ENCODE data around the gene TLNRD1. TPM values are rescaled to one million over a fixed set of nuclear protein-coding genes. Genes with fewer than 3 reads are reported as not detected.

Gene TLNRD1
- total RNA-seq, 1 experiment from 2014 or later, result 19.3 TPM

- no peak overlapping the region for H3K56ac ChIP-seq (ENCODE audit: insufficient read length, low read depth, low read length)
- H2AK5ac ChIP-seq (ENCODE audit: insufficient read length, low read length), result no peak overlapping the region
- no peak for DNase-seq
- Mint-ChIP-seq H3K27ac (no peak overlapping the region), H3K36me3 (ENCODE audit: insufficient read depth in 1 of 3, low read depth in 3 of 3) (peaks cover 12 to 44% (median 31%) of the 10 kb centered on the region in 3 experiments; a peak in 6 of 7 replicates), H3K4me1 (peaks cover 42 to 51% of the 10 kb centered on the region in 2 experiments), H3K9me3 (no peaks in the 10 kb centered on the region), H3K27me3 (ENCODE audit: low read depth) (no peaks in the 10 kb centered on the region), H3K4me3 (no peak overlapping the region)
- H3K14ac ChIP-seq (ENCODE audit: insufficient read depth, low read length), result no peak overlapping the region
- peaks cover 5% of the 10 kb centered on the region; the same call in 1 of the 2 replicates for H3K4me1 ChIP-seq (ENCODE audit: insufficient read depth, low read length)
- H2BK5ac ChIP-seq (ENCODE audit: insufficient read length, low read length), result no peak overlapping the region
- peaks cover 6% of the 10 kb centered on the region for H3K79me1 ChIP-seq (ENCODE audit: insufficient read depth, low read depth, low read length, poor library complexity, severe bottlenecking)
- no peaks in the 10 kb centered on the region for H3K23me2 ChIP-seq (ENCODE audit: insufficient read length, low read depth, low read length, poor library complexity, severe bottlenecking)
- peaks cover 7% of the 10 kb centered on the region; the same call in 1 of the 2 replicates for H3K79me2 ChIP-seq (ENCODE audit: insufficient read depth, low read length)
- no peak overlapping the region for H3K23ac ChIP-seq (ENCODE audit: insufficient read length, low read depth, low read length)
- H2BK15ac ChIP-seq (ENCODE audit: low read depth, low read length), result no peak overlapping the region
- H2BK120ac ChIP-seq (ENCODE audit: low read depth, low read length, poor library complexity, severe bottlenecking), result no peak overlapping the region
- no peak overlapping the region for H3K18ac ChIP-seq (ENCODE audit: insufficient read length, low read depth, low read length)
- H2AFZ ChIP-seq (ENCODE audit: low read length), result no peak overlapping the region
- no CpG with 5 or more reads among the region's 4 CpGs for WGBS (ENCODE audit: extremely low coverage, insufficient read length, low lambda C conversion rate)
- H4K20me1 ChIP-seq (ENCODE audit: control insufficient read depth, insufficient read depth, insufficient read length), result no peaks in the 10 kb centered on the region
- no peak for TF ChIP-seq CTCF (conservative IDR thresholded peaks at IDR 0.05)
- no peak overlapping the region for H4K8ac ChIP-seq (replicated peaks; ENCODE audit: insufficient read length, low read depth, low read length)
- no peak overlapping the region for H4K5ac ChIP-seq (ENCODE audit: insufficient read length, low read depth, low read length)
- no peak overlapping the region for H3T11ph ChIP-seq (ENCODE audit: low read length)
- no peak overlapping the region for H2BK20ac ChIP-seq (ENCODE audit: low read depth, low read length, poor library complexity, severe bottlenecking)
- no peaks in the 10 kb centered on the region for H3K9me3 ChIP-seq (ENCODE audit: control insufficient read depth, low read depth, low read length)
- H3K27ac ChIP-seq (ENCODE audit: insufficient read length, low read depth, low read length), result no peak overlapping the region
- no peak overlapping the region for H3K4ac ChIP-seq (ENCODE audit: low read depth, low read length)
- no peak overlapping the region for H3K4me2 ChIP-seq (ENCODE audit: insufficient read depth, insufficient read length, low read length)
- no peaks in the 10 kb centered on the region for H3K27me3 ChIP-seq (ENCODE audit: insufficient read depth, low read length)
- H3K9ac ChIP-seq (ENCODE audit: extremely low read depth, insufficient read length, low read length), result no peak overlapping the region
- H2BK12ac ChIP-seq (ENCODE audit: insufficient read length, low read depth, low read length), result no peak overlapping the region
- no peak overlapping the region for H4K91ac ChIP-seq (ENCODE audit: insufficient read length, low read depth, low read length)
Measured at GRCh38 chr15:80974914-80975313, 25.8 kb upstream of the TLNRD1 start.
